Caco-2 (cell line): Measurements from ENCODE around the gene ARRDC5. TPM values are rescaled to one million over a fixed set of nuclear protein-coding genes. Genes with fewer than 3 reads are reported as not detected.

Experiments
- BruUV-seq: library from RNA; stranded (reverse); fragments of 400-500 nt; replicated peaks from 2 replicates; lab custom pipeline; 2021; lab: Mats Ljungman, UMichigan
- CTCF ChIA-PET: fragments of 300-600 bp; sonication (Branson Sonifier 250); formaldehyde crosslinking; loops from one replicate; lab custom pipeline; 2022; ENCODE audit warnings: antibody characterized with exemption; lab: Charles Lee
- POLR2A ChIA-PET: fragments of 300-600 bp; sonication (Branson Sonifier 250); formaldehyde crosslinking; loops from one replicate; lab custom pipeline; 2022; ENCODE audit warnings: antibody characterized with exemption; lab: Charles Lee
- DNase-seq, 2 experiments: peaks; one replicate each; pipeline versions ENCODE4 v3.0.0 to v3.0.0-alpha.2; 2020 to 2022
- H3K27me3 ChIP-seq: replicated peaks from 2 replicates; pipeline ENCODE4 v1.6.0; 2011; ENCODE audit warnings: low read length; ENCODE audit not compliant: control insufficient read depth, insufficient read depth
- H3K36me3 ChIP-seq: 2 replicates; pipeline ENCODE4 v1.5.1; 2011; ENCODE audit warnings: low read length; ENCODE audit not compliant: control insufficient read depth, insufficient read depth
- H3K4me1 ChIP-seq: fragments of 250-450 bp; sonication (Bioruptor Pico); 2 replicates; pipeline ENCODE4 v1.5.1; 2020; ENCODE audit warnings: mild to moderate bottlenecking
- H3K4me3 ChIP-seq: 2 replicates; pipeline ENCODE4 v1.5.1; 2011; ENCODE audit warnings: low read depth, mild to moderate bottlenecking, control low read depth, low read length
- H3K9me3 ChIP-seq: fragments of 250-450 bp; sonication (Bioruptor Pico); 2 replicates; pipeline ENCODE4 v1.5.1; 2020; ENCODE audit warnings: mild to moderate bottlenecking, moderate library complexity
- H3K27ac Mint-ChIP-seq: one replicate; pipeline ENCODE4 v1.8.0; 2022; ENCODE audit warnings: mixed read lengths; ENCODE audit not compliant: unreplicated experiment
- H3K27me3 Mint-ChIP-seq: one replicate; pipeline ENCODE4 v1.8.0; 2022; ENCODE audit warnings: mixed read lengths; ENCODE audit not compliant: insufficient read depth, unreplicated experiment
- H3K36me3 Mint-ChIP-seq: one replicate; pipeline ENCODE4 v1.8.0; 2022; ENCODE audit warnings: mild to moderate bottlenecking, mixed read lengths; ENCODE audit not compliant: insufficient read depth, unreplicated experiment
- H3K4me1 Mint-ChIP-seq: one replicate; pipeline ENCODE4 v1.8.0; 2022; ENCODE audit warnings: low read depth, mixed read lengths; ENCODE audit not compliant: unreplicated experiment
- H3K4me3 Mint-ChIP-seq: one replicate; pipeline ENCODE4 v1.8.0; 2022; ENCODE audit warnings: mild to moderate bottlenecking, moderate library complexity, mixed read lengths; ENCODE audit not compliant: unreplicated experiment
- H3K9me3 Mint-ChIP-seq: one replicate; pipeline ENCODE4 v1.8.0; 2022; ENCODE audit warnings: mixed read lengths; ENCODE audit not compliant: unreplicated experiment
- CTCF ChIP-seq, 2 experiments: fragments of 200-600 bp in 1 of 2; IDR thresholded peaks; 1 replicate in 1 of 2; 2 replicates in 1 of 2; pipeline versions ENCODE4 v1.5.1 to v1.8.0; 2011 to 2022; ENCODE audit warnings: antibody characterized with exemption in 1 of 2, control low read depth in 1 of 2, inconsistent platforms in 1 of 2, low read depth in 1 of 2, low read length in 1 of 2, mild to moderate bottlenecking in 1 of 2, moderate library complexity in 1 of 2; ENCODE audit not compliant: insufficient read depth in 1 of 2, severe bottlenecking in 1 of 2, unreplicated experiment in 1 of 2
- intact Hi-C: fragments of 100-400 bp; cut with micrococcal nuclease; formaldehyde crosslinking; loops from one replicate; pipeline ENCODE4 v1.10.0; 2022; ENCODE audit not compliant: unreplicated experiment
- total RNA-seq: library from RNA; stranded (reverse); gene quantifications from 2 replicates; pipeline ENCODE4 v1.2.3, GENCODE V29; 2022

The ARRDC5 gene
- total RNA-seq, 1 experiment from 2014 or later: not detected

- Histone ChIP-seq H3K36me3 (no peaks in the 10 kb centered on the region), H3K9me3 (no peaks in the 10 kb centered on the region), H3K4me3 (peak overlapping the region; percentile 84; the same call in 1 of the 2 replicates), H3K4me1 (peaks cover 20% of the 10 kb centered on the region), H3K27me3 (no peaks in the 10 kb centered on the region)
- DNase-seq: peak in 1 of 2 experiments; percentile 14
- Mint-ChIP-seq H3K4me1 (peaks cover 13% of the 10 kb centered on the region), H3K27me3 (no peaks in the 10 kb centered on the region), H3K9me3 (no peaks in the 10 kb centered on the region), H3K36me3 (peaks cover 22% of the 10 kb centered on the region), H3K27ac (peak overlapping the region; percentile 22), H3K4me3 (peak overlapping the region; percentile 76)
- TF ChIP-seq CTCF (IDR thresholded peaks at IDR 0.05; ENCODE audit: insufficient read depth in 1 of 2, low read depth in 1 of 2, low read length in 1 of 2, severe bottlenecking in 1 of 2, unreplicated experiment in 1 of 2): no peak
- intact Hi-C loops: loop anchor here (1.0 kb wide), 1 partner anchor 36 kb away; no protein-coding TSS in a partner anchor
- BruUV-seq: no TSS peak
- ChIA-PET CTCF (no interaction called here), POLR2A (interaction anchor here (0.6 to 0.7 kb wide), 2 partner anchors 60 to 99 kb away, joined by 3 to 6 read pairs; partner anchors contain the start of gene KDM4B)
Measured at GRCh38 chr19:4908781-4909155, 6.1 kb upstream of the ARRDC5 start.

GRCh38 chr19:4908360-4908759 lies 5.7 kb upstream of the ARRDC5 start:
- peak; percentile 33 to 59 for DNase-seq
- Histone ChIP-seq H3K27me3 (no peaks in the 10 kb centered on the region), H3K4me1 (peaks cover 20% of the 10 kb centered on the region), H3K4me3 (no peak overlapping the region), H3K9me3 (no peaks in the 10 kb centered on the region), H3K36me3 (no peaks in the 10 kb centered on the region)
- H3K27ac Mint-ChIP-seq: peak overlapping the region; percentile 22
- POLR2A ChIA-PET: interaction anchor here (0.5 to 0.6 kb wide), 2 partner anchors 44 to 60 kb away, joined by 3 read pairs; partner anchors contain the start of gene KDM4B
- CTCF ChIA-PET: no interaction called here
- intact Hi-C loops: loop anchor here (1.0 kb wide), 1 partner anchor 36 kb away; no protein-coding TSS in a partner anchor
- no peak for TF ChIP-seq CTCF (IDR thresholded peaks at IDR 0.05; ENCODE audit: insufficient read depth in 1 of 2, low read depth in 1 of 2, low read length in 1 of 2, severe bottlenecking in 1 of 2, unreplicated experiment in 1 of 2)
- peak overlapping the region; percentile 76 for H3K4me3 Mint-ChIP-seq
- peaks cover 18% of the 10 kb centered on the region for H3K36me3 Mint-ChIP-seq
- peaks cover 13% of the 10 kb centered on the region for H3K4me1 Mint-ChIP-seq
- H3K27me3 Mint-ChIP-seq: no peaks in the 10 kb centered on the region
- no TSS peak for BruUV-seq
- H3K9me3 Mint-ChIP-seq: no peaks in the 10 kb centered on the region

GRCh38 chr19:4906963-4907362 lies 4.3 kb upstream of the ARRDC5 start:
- Histone ChIP-seq H3K36me3 (no peaks in the 10 kb centered on the region), H3K9me3 (no peaks in the 10 kb centered on the region), H3K27me3 (no peaks in the 10 kb centered on the region), H3K4me3 (no peak overlapping the region), H3K4me1 (peaks cover 20% of the 10 kb centered on the region)
- Mint-ChIP-seq H3K27ac (no peak overlapping the region), H3K4me3 (no peak overlapping the region), H3K4me1 (peaks cover 13% of the 10 kb centered on the region), H3K27me3 (no peaks in the 10 kb centered on the region), H3K36me3 (peaks cover 7% of the 10 kb centered on the region), H3K9me3 (no peaks in the 10 kb centered on the region)
- DNase-seq: no peak
- ChIA-PET POLR2A (interaction anchor here (0.6 kb wide), 1 partner anchor 940 kb away, joined by 14 read pairs; no protein-coding TSS in a partner anchor), CTCF (interaction anchor here (0.6 to 1.0 kb wide), 3 partner anchors 34 to 97 kb away, joined by 5 to 9 read pairs (median 5); no protein-coding TSS in a partner anchor)
- intact Hi-C loops: no loop called here
- TF ChIP-seq CTCF (IDR thresholded peaks at IDR 0.05; ENCODE audit: insufficient read depth in 1 of 2, low read depth in 1 of 2, low read length in 1 of 2, severe bottlenecking in 1 of 2, unreplicated experiment in 1 of 2): no peak
- no TSS peak for BruUV-seq
